Glomerular visceral epithelial cell (primary cell): ENCODE results near the gene EIF3J.
"Not testable (repeated sequence)": the region's sequence is repeated elsewhere in the genome, so short reads cannot be mapped to it uniquely, and the experiment has no call there.

Source experiments
- DNase-seq: peaks from one replicate; pipeline ENCODE4 v3.0.0-alpha.2; 2016; ENCODE audit errors: extremely low spot score

EIF3J gene, protein sequence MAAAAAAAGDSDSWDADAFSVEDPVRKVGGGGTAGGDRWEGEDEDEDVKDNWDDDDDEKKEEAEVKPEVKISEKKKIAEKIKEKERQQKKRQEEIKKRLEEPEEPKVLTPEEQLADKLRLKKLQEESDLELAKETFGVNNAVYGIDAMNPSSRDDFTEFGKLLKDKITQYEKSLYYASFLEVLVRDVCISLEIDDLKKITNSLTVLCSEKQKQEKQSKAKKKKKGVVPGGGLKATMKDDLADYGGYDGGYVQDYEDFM

GRCh38 chr15:44536962-44537734 is at the start of gene EIF3J:
TSS of gene EIF3J (plus strand) at chr15:44537147. CDS start at chr15:44537195, 48 bp downstream.
- DNase-seq: peak; percentile 98

- peak; percentile 87 for DNase-seq
Observed at GRCh38 chr15:44489464-44489863, 47.5 kb upstream of the EIF3J start.

GRCh38 chr15:44490622-44491021 is 46.3 kb upstream of the EIF3J start:
- DNase-seq: peak; percentile 7

DNA sequence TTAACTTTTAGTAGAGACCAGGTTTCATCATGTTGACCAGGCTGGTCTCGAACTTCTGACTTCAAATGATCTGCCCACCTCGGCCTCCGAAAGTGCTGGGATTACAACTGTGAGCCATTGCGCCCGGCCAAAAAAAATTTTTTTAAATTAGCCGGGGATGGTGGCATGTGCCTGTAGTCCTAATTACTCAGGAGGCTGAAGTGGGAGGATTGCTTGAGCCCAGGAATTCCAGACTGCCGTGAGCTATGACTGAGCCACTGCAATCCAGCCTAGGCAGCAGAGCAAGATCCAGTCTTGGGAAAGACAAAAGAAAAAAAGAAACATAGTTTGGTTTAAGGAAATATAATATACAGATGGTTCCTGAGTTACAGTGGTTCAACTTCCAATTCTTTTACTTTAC is 44.9 kb upstream of the EIF3J start:
- no peak for DNase-seq

GRCh38 chr15:44492672-44493071 is 44.3 kb upstream of the EIF3J start:
- no peak for DNase-seq

- DNase-seq: no peak
Observed at GRCh38 chr15:44495562-44495961, 41.4 kb upstream of the EIF3J start.

DNA sequence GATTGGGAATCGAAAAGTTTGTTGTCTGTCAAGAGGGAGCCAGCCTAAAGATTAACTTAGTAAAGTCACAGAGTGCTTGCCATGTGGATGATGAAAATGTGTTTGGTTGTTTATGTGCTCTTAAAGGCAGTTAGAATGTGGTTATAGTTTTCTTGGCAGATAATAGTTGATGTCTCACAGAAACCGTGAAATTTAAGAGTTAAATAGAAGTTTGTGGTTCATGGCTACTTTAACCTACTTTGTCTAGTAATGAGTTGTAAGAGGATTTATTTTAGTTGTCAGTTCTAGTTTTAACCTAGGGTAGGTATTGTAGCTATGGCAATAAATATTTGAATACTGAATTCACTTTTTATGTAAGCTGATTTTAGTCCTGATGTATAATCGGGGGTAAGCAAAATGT is 36.4 kb upstream of the EIF3J start:
- DNase-seq: no peak

DNA sequence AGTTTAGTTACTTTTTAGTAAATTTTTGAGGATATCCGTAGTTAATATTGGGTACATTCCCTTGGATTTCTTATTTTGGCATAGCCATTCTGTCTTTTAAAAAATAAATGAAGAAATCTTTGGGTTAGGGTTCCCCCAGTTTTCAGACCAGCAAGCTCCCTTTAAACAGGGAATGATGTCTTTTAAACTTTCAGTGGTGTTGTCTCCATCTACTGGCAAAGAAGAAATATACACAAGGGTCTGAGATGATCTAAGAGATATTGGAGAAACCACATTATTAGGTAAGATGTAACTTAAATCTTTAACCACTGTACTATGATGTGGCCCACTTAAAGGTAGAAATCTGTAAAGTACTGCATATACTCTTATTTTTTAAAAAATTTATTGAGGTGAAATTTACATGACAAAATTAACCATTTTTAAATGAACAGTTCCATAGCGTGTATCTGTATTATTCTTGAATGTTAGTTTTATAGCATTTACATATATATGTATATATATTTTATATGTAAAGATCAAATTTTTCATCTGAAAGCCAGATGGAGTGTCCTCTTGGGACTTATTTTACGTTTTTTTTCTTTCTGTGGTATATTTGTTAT is 35.1 kb upstream of the EIF3J start:
- DNase-seq: peak; percentile 48

- DNase-seq: no peak
Observed at GRCh38 chr15:44516436-44516835, 20.5 kb upstream of the EIF3J start.

DNA sequence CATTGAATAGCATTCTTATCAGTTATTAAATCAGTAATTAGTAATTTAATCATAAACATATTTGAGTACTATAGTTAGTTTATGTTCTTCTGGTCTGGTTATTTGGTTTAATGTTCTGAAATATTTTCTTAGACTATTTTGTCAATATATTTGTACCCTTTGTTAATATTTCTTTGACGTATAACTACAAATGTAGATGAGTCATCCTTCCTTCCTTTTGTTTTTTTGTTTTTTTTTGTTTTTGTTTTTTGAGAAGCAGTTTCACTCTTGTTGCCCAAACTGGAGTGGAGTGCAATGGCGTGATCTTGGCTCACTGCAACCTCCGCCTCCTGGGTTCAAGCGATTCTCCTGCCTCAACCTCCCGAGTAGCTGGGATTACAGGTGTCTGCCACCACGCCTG is 17.4 kb upstream of the EIF3J start:
- no peak for DNase-seq

GRCh38 chr15:44525018-44525417 is 11.9 kb upstream of the EIF3J start:
- DNase-seq: no peak

DNA sequence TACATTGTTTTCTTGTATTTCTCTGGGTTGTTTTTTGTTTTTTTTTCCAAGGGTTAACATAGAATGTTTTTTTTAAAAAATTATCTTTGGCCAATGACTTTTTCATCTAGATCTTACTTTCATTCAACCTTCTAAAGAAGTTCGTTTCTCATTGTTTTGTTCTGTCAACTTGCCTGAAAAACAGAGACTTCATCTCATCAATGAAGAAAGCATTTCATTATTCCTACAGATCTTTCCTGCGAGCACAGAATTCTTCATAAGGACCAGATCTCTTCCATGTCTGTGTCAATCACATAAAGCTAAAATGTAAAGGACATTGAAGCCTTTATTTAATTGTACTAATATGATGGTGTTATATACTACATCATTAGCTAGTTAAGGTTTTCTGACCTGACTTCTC is 9.7 kb upstream of the EIF3J start:
- DNase-seq: no peak

- DNase-seq: no peak
Observed at GRCh38 chr15:44529864-44530604, 6.9 kb upstream of the EIF3J start.

DNA sequence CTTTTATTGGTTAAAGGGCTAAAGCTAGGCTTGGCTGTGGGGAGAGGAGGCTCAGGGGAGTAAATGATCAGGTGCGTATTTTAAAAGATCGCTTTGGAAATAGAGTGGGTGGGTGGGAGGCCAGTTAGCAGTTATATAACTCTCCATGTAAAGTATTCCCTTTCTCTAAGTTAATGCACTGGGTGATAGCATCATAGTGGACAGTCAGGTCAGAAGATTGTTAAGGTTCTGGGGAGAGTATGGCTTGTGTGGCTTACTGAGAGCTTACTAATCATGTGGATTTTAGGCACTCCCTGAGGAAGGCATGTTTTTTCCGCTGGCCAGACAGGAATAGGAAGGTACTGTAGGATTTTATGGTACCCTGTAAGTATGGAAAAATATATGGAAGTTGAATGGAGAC is 6.3 kb upstream of the EIF3J start:
- DNase-seq: no peak

DNA sequence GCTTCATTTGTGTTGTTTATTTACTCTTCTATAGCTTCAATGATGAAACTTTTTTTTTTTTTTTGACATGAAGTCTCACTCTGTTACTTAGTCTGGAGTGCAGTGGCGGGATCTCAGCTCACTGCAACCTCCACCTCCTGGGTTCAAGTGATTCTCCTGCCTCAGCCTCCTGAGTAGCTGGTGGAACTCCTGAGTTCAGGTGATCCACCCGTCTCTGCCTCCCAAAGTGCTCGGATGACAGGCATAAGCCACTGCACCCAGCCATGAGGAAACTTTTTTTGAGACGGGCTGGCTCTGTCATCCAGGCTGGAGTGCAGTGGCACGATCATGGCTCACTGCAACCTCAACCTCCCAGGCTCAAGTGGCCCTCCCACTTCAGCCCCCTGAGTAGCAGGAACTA is 4.7 kb upstream of the EIF3J start:
- not testable (repeated sequence) for DNase-seq

DNA sequence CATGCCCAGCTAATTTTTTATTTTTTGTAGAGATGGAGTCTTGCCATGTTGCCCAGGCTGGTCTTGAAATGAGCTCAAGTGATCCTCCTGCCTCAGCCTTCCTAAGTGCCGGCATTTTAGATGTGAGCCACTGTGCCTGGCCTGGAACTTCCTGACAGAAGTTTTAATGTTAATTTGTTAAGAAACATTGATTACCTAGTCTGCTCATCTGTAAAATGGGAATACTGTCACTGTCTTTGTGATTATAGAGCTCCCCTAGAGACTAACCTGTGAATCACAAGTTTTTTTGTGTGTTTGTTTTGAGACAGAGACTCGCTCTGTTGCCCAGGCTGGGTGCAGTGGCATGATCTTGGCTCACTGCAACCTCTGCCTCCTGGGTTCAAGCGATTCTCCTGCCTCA is 4.3 kb upstream of the EIF3J start:
- DNase-seq: no peak

GRCh38 chr15:44535092-44535491 is 1.9 kb upstream of the EIF3J start:
- no peak for DNase-seq

DNA sequence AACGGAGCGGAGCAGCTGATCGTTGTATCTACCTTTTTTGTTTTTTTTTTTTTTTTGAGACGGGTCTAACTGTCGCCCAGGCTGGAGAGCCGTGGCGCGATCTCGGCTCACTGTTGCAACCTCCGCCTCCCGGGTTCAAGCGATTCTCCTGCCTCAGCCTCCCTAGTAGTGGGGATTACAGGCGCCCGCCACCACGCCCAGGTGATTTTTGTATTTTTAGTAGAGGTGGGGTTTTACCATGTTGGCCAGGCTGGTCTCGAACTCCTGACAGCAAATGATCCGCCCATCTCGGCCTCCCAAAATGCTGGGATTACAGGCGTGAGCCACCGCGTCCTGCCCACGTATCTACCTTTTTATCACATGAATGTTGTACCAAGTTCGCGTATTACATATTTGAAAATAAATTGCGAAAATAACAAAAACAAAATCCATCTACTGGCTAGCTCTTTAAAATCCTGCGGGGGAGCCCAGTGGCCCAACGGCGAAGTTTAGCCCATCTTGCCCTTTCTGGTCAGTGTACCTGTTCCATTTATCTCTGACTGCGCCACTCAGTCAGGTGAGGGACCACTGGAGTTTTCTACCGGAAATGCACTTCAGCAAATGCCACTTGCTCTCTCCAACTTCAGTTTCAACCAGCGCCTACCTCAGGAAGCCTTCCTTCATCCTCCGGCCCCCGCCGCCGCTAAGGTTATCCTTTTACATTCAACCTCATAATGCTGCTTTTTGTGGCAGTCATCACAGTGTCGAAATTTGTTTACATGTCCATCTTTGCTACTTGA is 1.2 kb upstream of the EIF3J start:
- peak; percentile 47 for DNase-seq

DNA sequence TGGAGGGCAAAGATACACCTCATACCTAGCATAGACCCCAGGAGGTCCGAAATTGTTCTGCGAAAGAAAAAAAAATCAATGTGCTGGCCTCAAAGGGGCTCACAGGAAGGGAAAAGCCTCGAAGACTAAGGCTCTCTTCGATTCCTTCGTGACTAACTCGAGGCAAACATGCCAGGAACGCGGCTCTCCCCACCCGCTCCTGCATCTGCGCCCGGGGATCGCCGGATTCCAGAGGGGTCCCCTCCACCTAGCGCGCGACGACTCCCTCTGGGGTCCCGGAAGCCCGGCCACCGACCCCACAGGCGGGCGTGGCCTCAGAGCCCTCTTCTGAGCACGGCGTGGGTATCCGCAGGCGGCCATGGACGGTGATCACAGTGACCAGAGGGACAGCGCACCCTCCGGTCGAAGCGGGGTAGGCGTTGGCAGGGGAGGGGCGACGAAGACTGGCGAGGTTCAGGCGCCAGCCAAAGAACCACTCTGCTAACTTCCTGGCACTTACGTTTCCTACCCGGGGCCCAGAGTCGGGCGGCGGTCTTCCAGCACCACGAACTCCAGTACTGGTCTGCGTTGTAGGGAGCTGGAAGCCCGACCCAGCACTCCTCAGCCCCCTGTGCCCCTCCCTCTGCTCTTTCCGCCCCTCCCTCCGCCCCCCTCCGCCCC is 515 bp upstream of the EIF3J start:
- no peak for DNase-seq

DNA sequence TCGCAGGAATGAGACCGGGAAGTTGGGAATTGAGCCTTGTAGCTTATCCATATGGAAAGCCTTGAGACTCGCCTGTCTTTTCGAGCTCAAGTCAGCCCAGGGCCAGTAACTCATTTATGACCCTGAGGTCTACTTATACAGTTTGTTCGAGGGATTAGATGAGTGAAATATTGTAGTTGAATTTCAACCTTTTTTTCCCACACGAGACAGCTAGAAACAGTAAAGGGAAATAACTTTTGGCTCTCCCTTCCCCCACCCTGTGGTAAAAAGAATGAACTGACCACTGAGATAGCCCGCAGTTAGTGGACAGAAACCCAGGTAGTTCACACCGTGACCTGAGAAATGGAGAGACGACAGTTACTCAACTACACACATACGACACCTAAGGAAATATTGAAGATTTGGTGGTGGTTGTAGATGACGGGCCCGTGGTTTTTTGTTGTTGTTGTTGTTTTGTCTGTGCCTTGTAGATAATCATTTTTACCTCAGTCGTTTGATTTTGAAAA is 841 bp downstream of the EIF3J start:
- no peak for DNase-seq
